AG09319 (cell line): ENCODE data around the gene DSCAM.
"Not testable (repeated sequence)": the region's sequence is repeated elsewhere in the genome, so short reads cannot be mapped to it uniquely, and the experiment has no call there.

ENCODE experiments used
- DNase-seq: peaks from one replicate; pipeline ENCODE4 v3.0.0-alpha.2; 2010; ENCODE audit warnings: low read depth; ENCODE audit errors: extremely low read depth
- CTCF ChIP-seq: IDR thresholded peaks from 2 replicates; pipeline ENCODE4 v1.5.1; 2011; ENCODE audit warnings: low read depth, mild to moderate bottlenecking, inconsistent platforms, low read length, moderate library complexity

Gene DSCAM, protein sequence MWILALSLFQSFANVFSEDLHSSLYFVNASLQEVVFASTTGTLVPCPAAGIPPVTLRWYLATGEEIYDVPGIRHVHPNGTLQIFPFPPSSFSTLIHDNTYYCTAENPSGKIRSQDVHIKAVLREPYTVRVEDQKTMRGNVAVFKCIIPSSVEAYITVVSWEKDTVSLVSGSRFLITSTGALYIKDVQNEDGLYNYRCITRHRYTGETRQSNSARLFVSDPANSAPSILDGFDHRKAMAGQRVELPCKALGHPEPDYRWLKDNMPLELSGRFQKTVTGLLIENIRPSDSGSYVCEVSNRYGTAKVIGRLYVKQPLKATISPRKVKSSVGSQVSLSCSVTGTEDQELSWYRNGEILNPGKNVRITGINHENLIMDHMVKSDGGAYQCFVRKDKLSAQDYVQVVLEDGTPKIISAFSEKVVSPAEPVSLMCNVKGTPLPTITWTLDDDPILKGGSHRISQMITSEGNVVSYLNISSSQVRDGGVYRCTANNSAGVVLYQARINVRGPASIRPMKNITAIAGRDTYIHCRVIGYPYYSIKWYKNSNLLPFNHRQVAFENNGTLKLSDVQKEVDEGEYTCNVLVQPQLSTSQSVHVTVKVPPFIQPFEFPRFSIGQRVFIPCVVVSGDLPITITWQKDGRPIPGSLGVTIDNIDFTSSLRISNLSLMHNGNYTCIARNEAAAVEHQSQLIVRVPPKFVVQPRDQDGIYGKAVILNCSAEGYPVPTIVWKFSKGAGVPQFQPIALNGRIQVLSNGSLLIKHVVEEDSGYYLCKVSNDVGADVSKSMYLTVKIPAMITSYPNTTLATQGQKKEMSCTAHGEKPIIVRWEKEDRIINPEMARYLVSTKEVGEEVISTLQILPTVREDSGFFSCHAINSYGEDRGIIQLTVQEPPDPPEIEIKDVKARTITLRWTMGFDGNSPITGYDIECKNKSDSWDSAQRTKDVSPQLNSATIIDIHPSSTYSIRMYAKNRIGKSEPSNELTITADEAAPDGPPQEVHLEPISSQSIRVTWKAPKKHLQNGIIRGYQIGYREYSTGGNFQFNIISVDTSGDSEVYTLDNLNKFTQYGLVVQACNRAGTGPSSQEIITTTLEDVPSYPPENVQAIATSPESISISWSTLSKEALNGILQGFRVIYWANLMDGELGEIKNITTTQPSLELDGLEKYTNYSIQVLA (N-terminal part only)

DNA sequence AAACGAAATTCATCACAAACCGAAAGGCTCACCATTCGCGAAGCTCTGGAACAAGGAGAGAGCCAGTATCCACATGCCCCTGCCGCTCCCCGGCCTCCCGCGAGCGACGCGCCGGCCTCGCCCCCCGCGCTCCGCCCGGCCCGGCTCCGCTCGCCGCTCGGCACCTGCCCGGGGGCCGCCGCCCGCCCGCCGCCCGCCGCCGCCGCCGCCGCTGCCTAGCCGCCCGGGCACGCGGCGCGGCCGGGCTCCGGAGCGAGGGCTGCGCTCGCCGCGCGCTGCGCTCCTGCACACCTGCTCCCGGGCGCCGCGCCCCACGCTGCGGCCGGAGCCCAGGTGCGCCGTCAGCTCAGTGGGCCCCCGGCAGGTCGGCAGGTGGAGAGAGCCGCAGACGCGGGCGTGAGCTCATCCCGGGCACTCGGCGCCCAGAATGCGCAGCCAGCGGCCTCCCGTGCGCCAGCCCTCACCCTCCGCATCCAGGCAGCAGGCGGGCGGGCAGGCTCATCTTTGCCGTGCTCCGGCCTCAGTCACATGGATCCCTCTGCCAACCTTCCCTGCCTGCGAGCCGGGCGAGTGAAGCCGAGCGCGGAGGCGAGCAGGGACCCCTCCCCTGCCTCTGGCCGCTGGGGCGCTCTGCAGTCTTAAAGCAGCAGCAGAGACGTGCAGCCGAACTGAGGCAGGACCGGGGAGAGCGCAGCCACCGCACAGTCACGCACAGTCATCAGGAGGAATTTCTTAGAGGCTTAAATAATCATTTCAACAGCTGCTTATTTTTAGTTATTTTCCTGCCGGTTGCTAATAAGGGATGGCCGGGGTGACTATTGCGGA lies at the start of gene DSCAM:
Gene DSCAM (minus strand): TSS at position 572 of the 825 bp plus-strand sequence. CDS start 497 bp downstream, at position 75.
- no peak for TF ChIP-seq CTCF
- no peak for DNase-seq

DNA sequence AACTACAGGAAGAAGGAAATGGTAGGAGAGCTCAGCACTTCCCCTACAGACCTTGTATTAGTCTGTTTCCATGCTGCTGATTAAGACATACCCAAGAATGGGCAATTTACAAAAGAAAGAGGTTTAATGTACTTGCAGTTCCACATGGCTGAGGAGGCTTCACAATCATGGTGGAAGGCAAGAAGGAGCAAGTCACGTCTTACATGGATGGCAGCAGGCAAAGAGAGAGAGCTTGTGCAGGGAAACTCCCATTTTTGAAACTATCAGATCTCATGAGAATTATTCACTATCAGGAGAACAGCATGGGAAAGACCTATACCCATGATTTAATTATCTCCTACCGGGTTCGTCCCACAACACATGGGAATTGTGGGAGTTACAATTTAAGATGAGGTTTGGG lies 48.7 kb upstream of the DSCAM start:
- not testable (repeated sequence) for DNase-seq

GRCh38 chr21:40886931-40887330 lies 40.0 kb upstream of the DSCAM start:
- TF ChIP-seq CTCF = no peak
- DNase-seq = no peak

DNA sequence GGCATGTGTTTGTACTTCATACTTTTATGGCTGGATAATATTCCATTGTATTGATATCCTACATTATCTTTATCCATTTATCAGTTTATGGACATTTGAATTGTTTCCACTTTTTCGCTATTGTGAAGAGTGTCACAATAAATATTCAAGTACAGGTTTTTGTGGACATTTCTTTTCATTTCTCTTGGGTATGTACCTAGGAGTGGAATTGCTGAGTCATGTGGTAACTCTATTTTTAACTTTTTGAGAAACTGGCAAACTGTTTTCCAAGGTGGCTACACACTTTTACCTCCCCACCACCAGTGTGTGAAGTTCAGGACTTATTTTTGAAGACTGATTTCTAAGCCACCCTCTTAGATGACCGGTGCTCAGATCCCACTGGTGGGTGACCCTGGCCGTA lies 39.0 kb upstream of the DSCAM start:
- DNase-seq = no peak
- no peak for TF ChIP-seq CTCF

DNA sequence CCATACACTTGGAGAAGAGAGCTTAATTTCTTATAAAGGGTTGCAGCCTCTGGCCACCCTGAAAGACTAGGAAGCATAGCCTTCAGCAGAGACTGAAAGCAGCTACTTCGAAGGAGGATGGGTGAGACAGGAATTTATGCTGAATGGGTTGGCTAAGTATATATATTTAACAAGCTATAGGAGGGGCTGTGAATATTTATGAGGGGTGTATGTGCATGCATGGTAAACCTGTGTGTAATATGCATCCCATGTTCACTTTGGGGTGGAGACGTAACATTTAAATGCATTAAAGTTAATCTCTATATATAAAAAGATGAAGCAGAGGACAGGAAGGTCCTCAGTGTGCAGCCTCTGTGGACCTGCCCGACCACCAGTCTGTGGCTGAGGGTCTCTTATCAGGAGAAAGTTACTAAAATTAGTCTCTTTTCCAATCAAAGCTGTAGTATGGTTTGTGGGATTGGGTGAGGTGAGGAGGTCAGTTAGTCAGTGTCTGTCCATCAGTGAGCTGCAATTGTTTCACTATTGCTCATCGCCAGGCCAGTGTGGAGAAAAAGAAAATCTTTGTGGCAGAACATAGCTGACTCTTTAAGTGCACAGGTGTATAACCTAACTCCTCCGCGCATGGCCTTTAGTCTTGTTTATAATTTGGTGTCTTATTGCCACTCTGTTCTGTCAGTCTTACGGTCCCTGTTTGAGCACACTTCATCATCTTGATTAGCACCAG lies 35.4 kb upstream of the DSCAM start:
- no peak for DNase-seq
- TF ChIP-seq CTCF = no peak

GRCh38 chr21:40881767-40882166 lies 34.8 kb upstream of the DSCAM start:
- no peak for TF ChIP-seq CTCF
- no peak for DNase-seq

- no peak for TF ChIP-seq CTCF
- DNase-seq = no peak
Measured at GRCh38 chr21:40871099-40871498, 24.1 kb upstream of the DSCAM start.
